GM04504 (cell line): Measurements from ENCODE around the gene TRIM27.
"Not testable (repeated sequence)": the region's sequence is repeated elsewhere in the genome, so short reads cannot be mapped to it uniquely, and the experiment has no call there.

Experiments used
- DNase-seq: peaks from one replicate; pipeline ENCODE4 v3.0.0-alpha.2; 2012; ENCODE audit warnings: low read depth

The TRIM27 gene

DNA sequence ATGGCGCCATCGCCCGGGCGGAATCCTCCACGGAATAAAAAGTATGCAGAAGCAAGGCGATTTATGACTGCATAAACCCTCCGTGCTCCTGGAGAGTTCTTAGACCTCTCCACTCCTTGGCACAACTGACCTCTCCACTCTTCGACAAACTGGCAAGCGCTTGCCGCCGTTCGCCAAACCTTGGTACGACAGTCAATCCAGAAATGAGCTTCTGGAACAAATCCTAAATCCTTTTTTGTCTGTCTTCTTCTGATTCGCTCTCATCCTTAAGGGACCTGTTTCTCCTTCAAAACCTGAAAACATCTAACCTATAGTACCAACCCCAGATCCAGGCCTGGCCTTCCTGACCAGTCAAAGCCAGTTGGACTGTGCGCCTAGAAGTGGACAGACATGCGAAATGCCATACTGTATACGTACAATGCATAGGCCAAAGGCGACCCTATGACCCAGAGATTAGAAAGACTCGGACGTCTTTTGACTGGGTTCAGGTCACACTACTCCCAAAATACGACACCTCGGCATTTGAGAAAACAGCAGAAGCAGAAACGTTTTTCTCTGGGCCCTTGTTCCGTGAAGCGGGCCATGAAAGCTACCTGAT is 59.4 kb downstream of the TRIM27 start:
- DNase-seq = peak; percentile 1

DNA sequence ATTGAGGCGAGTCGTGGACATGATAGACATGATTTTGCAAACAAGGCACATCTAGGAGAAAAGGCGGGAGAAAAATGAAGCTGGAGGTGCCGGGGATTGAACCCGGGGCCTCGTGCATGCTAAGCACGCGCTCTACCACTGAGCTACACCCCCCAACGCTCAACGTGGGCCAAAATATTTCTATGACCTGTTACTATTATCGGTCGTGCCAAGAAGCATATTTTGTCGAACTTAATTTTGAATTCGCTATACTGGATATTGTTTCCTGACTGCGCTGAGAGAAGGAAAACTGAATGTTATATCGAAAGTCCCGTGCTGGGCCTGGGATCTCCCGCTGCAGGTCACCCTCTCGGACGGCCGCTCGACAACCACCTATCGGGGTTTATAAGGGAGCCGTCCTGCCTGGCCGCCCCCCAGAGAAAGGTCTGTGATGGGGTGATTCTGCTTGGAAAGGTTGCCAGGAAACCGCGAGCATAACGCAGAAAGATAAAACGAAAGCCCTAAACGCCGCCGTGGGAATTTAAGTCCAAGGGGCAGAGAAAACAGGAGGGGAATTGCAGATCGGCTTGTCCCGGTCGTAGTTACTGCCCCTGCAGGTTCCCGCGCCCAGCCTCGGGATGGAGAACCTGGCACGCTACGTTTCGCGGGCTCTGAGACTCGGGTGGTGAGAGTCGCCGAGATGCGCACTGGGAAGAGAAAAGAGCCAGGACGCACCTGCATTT is 60.0 kb downstream of the TRIM27 start:
- peak; percentile 38 for DNase-seq

DNA sequence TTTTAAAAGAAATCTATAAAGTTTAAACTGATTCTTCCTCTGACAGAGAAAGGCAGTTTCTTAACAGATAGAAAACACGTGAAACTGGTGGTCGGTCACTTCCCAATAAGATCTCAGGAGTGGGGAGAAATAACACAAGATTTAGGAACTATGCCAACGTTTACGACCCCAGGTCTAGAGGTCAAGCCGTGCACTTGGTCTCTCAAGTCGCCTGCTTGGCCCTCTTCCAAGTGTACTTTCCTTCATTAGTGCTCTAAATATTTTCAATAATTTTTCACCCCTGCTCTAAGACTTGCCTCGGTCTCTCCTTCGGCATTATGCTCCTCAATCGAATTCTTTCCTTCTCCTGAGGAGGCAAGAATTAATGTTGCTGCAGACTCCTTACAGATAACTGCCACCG is 61.7 kb downstream of the TRIM27 start:
- DNase-seq = no peak

DNA sequence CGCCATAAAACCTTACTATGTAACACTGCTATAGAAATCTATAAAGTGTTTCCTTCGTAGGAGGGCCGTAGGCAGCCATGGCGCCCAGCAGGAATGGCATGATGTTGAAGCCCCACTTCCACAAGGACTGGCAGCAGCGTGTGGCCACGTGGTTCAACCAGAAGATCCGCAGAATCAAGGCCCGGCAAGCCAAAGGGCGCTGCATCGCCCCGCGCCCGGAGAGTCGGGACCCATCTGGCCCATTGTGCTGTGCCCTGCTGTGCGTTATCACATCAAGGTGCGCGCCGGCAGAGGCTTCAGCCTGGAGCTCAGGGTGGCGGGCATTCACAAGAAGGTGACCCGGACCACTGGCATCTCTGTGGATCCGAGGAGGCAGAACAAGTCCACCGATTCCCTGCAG is 62.4 kb downstream of the TRIM27 start:
- DNase-seq = no peak

DNA sequence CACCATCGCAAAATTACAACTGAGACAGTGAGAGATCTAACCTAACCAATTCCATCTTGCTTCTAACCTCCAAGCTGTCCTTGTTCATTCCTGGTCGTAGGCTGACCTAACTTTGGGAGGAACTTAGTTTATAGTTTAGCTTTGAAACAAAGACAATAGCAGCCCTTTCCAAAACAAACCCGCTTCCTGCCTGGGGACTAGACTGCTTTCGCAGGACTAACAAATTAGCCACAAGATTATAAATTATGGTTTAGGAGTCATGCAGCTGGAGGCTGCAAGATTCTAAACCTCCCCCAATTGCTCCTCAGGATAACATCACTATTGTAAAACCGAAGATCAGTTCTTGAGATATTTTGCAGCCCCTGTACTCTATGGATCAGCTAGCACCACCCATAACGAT is 63.2 kb downstream of the TRIM27 start:
- no peak for DNase-seq

DNA sequence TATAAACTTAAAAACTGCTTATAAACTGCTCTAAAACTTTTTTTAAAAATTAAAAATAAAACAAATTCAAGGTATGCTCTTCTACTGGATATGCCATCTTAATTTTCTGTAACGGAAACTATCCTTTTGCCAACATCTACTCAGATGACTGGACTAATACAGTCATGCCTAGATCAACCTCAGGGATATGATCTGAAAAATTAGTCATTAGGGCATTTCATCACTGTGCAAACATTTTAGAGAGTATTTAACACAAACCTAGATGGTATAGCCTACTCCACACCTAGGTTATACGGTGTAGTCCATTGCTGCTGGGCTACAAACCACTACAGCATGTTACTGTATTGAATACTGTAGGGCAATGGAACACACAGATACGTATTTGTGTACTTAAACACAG is 64.8 kb downstream of the TRIM27 start:
- DNase-seq = no peak

DNA sequence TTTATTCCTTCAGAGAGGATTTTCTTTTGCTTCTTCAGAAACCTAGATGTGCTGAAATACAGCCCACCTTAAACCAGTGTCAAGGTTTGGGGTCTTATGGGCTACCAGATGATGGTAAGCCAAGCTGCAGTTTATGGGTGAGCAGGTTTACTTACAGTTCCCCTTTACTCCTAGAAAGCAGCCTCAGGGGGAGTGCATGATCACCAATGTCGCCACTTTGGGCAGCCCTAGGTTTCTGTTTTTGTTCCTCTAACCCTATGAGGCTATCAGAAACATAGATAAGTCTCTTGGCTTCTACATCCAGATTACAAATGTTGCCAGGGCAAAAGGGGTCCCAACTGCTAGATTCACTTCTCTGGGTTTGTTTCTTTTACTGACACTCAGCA is 67.2 kb downstream of the TRIM27 start:
- no peak for DNase-seq

DNA sequence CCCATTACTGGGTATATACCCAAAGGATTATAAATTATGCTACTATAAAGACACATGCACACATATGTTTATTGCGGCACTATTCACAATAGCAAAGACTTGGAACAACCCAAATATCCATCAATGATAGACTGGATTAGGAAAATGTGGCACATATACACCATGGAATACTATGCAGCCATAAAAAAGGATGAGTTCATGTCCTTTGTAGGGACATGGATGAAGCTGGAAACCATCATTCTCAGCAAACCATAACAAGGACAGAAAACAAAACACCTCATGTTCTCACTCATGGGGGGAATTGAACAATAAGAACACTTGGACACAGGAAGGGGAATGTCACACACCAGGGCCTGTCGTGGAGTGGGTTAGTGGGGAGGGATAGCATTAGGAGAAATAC is 69.4 kb downstream of the TRIM27 start:
- DNase-seq = not testable (repeated sequence)
